Lung microvascular endothelial cell (primary cell): Measurements from ENCODE around the gene RAB20. TPM values are rescaled to one million over a fixed set of nuclear protein-coding genes. Genes with fewer than 3 reads are reported as not detected.
"Not testable (repeated sequence)": the region's sequence is repeated elsewhere in the genome, so short reads cannot be mapped to it uniquely, and the experiment has no call there.

ENCODE experiments used
- DNase-seq, 2 donors: peaks; one replicate each; pipeline versions ENCODE4 v3.0.0 to v3.0.0-alpha.2; 2010; ENCODE audit warnings: low read depth in 2 of 2
- total RNA-seq: library from RNA; depleted of rRNA; stranded (reverse); fragments of >200 nt; gene quantifications from 2 replicates; pipeline ENCODE4 v1.2.1, GENCODE V29; 2014

RAB20 gene
- total RNA-seq, 1 donor from 2014 or later = 1.6 TPM

- DNase-seq = no peak
Measured at GRCh38 chr13:110575322-110576069, 14.0 kb upstream of the RAB20 start.

- DNase-seq = no peak
Measured at GRCh38 chr13:110574161-110574560, 12.6 kb upstream of the RAB20 start.

GRCh38 chr13:110572778-110573118, 11.2 kb upstream of the RAB20 start:
- no peak for DNase-seq

GRCh38 chr13:110571896-110572777, 10.6 kb upstream of the RAB20 start:
- DNase-seq = no peak

- no peak for DNase-seq
Measured at GRCh38 chr13:110570886-110571285, 9.4 kb upstream of the RAB20 start.

- not testable (repeated sequence) for DNase-seq
Measured at GRCh38 chr13:110569962-110570361, 8.4 kb upstream of the RAB20 start.

- DNase-seq = no peak
Measured at GRCh38 chr13:110568612-110569011, 7.1 kb upstream of the RAB20 start.

- no peak for DNase-seq
Measured at GRCh38 chr13:110566171-110566570, 4.6 kb upstream of the RAB20 start.

GRCh38 chr13:110565296-110565695, 3.8 kb upstream of the RAB20 start:
- no peak for DNase-seq

GRCh38 chr13:110564472-110564985, 3.0 kb upstream of the RAB20 start:
- no peak for DNase-seq

- DNase-seq = no peak
Measured at GRCh38 chr13:110563463-110563774, 1.9 kb upstream of the RAB20 start.

- DNase-seq = no peak
Measured at GRCh38 chr13:110562696-110563462, 1.4 kb upstream of the RAB20 start.

- no peak for DNase-seq
Measured at GRCh38 chr13:110562036-110562597, 595 bp upstream of the RAB20 start.

- peak; percentile 17 to 39 for DNase-seq
Measured at GRCh38 chr13:110560601-110561343, 750 bp downstream of the RAB20 start.

GRCh38 chr13:110559986-110560385, 1.5 kb downstream of the RAB20 start:
- no peak for DNase-seq

GRCh38 chr13:110559429-110559943, 2.0 kb downstream of the RAB20 start:
- no peak for DNase-seq

- DNase-seq = no peak
Measured at GRCh38 chr13:110557610-110558305, 3.8 kb downstream of the RAB20 start.

- DNase-seq = no peak
Measured at GRCh38 chr13:110557082-110557481, 4.4 kb downstream of the RAB20 start.

- DNase-seq = no peak
Measured at GRCh38 chr13:110556224-110556606, 5.3 kb downstream of the RAB20 start.

GRCh38 chr13:110555601-110556223, 5.8 kb downstream of the RAB20 start:
- no peak for DNase-seq
